NCI-H82 treated with DMSO at 0.1 percent for 48 hours (cell line): ENCODE results near the gene MARCHF5.
A peak's percentile ranks its signal among the peaks of the same experiment; 100 is the strongest.

Source experiments
- DNase-seq: peaks from one replicate; lab custom pipeline; 2025; ENCODE audit not compliant: unreplicated experiment; lab: John Stamatoyannopoulos, UW

MARCHF5 gene, protein sequence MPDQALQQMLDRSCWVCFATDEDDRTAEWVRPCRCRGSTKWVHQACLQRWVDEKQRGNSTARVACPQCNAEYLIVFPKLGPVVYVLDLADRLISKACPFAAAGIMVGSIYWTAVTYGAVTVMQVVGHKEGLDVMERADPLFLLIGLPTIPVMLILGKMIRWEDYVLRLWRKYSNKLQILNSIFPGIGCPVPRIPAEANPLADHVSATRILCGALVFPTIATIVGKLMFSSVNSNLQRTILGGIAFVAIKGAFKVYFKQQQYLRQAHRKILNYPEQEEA

DNA sequence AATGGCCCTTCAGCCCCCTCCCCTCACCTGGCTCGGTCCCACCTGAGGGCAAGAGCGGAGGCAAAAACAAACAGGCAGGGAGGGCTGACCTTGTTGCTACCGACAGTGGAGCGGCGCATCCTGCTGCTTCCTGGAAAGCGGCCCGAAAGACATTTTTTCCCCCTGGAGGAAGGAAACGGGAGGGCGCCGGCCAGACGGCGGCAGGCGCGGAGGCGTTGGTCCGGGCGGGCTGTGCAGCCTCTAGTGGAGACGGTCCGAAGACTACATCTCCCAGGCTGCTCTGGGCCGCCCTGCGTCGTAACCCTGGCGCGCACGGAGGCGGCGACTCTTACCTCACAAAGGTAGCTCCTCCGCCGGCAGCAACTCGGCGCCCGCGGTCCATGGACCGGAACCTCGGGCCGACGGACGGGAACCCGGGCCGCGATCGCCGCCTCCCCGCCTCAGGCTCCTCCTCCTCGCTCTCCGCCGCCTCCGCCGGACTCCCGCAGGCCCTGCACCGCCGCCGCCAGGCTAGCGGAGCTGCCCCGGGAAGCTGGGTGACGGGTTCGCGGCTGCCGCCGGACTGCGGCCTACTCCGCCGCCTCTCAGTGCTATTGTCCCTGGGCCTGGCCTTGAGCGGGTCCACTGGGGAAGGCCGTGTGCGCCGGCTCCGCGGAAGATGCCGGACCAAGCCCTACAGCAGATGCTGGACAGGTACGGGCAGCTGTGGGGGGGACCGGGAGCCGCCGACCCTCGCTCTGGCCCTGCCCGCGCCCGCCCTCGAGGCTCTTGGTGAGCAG, at the start of gene MARCHF5, which contains the start of gene CPEB3:
Gene MARCHF5, plus strand, starts transcription at position 331 of the 779 bp plus-strand sequence. Its CDS starts 328 bp downstream, at position 659.
Gene CPEB3, minus strand, starts transcription at position 242 of the 779 bp plus-strand sequence. CDS start 50,728 bp downstream, outside the sequence.
- peak; percentile 70 for DNase-seq

DNA sequence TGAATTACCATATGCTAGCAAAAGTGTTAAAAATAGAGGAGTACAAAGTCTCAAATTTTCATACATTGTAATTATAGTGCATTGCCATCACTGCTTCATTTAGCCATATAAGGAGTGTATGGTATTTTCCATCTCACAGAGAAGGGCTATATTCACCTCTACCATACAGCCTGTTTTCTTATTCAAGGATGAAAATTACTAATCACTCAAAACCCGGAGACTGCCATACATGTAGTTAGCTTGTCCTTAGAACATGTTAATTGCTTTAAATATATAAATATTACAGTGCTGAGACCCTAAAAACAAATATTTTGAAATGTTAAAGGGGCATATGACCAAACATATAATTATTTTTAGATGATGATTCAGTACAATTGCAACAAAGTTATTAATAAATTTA, 49.5 kb upstream of the MARCHF5 start:
- DNase-seq: no peak

- no peak for DNase-seq
Measured at GRCh38 chr10:92242380-92242779, 48.6 kb upstream of the MARCHF5 start.

DNA sequence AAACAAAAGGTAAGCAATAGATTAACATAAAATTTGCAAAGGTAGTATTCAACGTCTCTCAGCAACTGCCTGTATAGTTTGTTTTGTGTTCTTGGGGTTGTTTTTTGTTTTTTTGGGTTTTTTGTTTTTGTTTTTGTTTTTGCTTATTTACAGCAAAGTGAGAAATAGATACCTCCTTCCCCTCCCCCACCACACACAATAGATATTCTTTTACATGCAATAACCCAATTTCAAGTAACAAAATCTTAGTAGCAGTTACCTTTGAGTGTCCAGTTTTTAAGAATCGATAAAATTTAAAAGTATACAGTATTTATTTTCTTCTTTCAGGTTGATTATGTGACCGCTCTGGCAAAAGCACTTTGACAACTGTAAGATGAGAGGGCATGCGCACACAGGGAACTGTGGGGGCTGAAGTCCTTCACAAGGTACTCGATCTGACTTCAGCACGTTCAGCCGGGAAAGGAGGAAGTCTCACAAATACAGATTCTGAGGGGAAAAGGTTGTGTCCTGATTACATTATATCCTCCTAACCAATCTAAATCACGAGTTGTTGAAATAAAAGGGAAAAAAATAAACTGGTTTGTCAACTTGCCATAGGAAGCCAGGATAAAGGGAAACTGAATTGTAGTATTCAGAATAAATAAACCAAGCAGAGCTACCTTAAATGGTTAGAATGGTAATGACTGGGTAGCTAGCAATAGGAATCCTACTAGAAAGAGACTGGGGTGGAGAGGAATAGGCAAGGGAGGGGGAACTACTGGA, 47.9 kb upstream of the MARCHF5 start:
- DNase-seq: peak; percentile 41

- no peak for DNase-seq
Measured at GRCh38 chr10:92244796-92245195, 46.2 kb upstream of the MARCHF5 start.

DNA sequence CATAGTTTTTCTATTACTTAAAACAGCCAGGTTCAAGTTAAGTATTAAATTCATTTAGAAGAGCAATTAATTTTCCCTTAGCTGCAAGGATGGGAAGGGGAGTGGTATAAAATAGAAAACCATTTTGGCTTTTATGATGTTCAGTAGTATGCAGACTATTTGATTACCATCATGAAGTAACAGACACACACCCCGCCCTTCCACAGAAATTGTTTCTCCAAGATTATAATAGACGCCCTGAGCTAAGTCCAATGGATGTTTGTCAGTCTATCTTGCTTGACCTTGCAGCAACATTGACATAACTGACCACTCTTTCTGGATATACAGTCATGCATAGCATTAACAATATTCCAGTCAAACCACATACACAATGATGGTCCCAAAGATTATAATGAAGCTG, 42.4 kb upstream of the MARCHF5 start:
- DNase-seq: no peak

DNA sequence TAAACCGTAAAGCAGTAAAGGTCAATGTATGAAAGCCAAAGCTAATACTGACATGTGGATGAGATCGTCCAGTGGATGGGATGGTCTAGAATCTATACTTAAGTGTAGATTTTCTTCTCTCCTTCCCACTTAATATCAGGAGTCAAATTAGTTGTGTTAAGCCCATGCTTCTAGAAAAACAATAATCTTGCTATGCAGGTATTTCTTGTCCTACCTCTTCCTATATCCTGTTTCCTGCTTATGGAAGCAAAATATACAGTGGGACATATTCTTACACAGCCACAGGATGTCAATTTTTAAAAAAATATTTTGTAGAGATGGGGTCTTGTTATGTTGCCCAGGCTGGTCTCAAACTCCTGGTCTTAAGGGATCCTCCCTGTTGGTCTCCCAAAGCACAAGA, 27.6 kb upstream of the MARCHF5 start:
- no peak for DNase-seq

DNA sequence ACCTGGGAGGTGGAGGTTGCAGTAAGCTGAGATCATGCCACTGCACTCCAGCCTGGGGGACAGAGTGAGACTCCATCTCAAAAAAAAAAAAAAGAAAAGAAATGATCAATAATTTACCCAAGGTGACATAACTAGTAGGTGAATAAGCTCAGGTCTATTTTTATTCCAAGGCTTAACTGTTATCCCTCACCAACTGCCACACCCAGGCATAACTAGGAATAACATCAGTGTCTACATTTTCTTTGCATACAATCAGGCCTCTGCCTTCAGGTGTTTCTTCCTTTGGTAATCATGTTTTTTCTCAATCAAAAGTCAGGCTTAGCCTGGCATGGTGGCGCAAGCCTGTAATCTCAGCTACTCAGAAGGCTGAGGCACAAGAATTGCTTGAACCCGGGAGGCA, 26.7 kb upstream of the MARCHF5 start:
- no peak for DNase-seq

GRCh38 chr10:92265687-92266258, 25.2 kb upstream of the MARCHF5 start:
- DNase-seq: peak; percentile 83

DNA sequence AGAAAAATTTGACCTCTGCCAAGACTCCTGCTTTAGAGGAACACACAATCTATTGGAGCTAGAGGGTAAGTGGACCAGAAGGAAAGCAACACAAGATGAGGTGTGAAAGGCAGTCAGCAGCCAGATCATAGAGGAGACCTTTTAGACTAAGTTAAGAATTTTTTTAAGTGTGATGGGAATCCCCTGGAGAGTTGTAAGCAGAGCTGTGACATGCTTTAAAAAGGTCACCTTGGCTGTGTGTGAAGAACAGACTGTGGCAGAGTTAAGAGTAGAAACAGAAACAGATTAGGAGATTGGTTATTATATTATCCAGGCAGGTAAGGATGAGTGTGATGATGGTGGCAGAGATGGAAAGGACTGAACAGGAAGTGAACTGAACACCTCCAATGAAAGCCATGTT, 23.6 kb upstream of the MARCHF5 start:
- DNase-seq: no peak

GRCh38 chr10:92268748-92269147, 22.2 kb upstream of the MARCHF5 start:
- DNase-seq: no peak

DNA sequence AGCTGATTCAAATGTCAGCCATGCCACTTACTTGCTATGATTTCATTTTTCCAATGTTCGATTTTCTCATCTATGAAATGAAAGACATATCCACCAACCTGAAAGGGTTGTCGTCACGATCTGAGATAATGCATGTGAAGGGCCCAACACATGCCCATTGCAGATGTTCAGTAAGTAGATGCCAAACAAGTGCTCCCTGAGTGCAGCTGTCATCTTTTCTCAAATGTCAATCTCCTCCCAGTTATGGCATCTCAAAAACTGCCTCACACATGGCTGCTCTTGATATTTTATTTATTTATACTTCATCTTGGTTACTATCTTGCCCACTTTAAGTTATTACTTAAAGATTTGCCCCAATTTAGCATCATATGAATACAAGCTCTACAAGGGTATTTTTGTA, 16.9 kb upstream of the MARCHF5 start:
- no peak for DNase-seq

DNA sequence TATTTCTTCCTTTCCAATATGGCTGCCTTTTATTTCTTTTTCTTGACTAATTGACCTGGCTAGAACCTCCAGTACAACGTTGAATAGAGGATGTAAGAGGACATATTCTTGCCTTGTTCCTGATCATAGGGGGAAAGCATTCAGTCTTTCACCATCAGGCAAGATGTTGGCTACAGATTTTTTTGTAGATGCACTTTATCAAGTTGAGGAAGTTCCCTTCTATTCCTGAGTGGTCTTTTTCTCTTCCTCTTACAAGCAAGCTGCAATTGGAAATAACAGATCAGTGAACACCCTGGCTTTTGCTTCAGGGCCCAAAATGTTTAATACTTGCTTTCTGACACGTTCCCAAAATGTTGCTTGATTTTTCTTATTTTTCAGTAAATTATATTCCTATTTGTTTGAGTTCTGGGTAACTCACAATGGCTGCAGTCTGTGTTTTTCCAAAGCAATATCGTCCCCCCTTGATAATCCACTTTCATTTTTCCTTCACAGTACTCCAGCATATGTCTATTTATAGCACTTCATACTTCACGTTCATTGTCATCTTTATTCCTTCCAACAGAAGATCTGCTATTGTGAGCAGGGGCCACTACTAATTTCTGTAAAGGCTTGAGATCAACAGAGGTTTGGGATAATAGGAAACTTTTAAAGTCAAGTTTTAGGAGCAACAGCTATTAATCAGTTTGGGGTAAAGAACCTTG, 11.8 kb upstream of the MARCHF5 start:
- DNase-seq: no peak

DNA sequence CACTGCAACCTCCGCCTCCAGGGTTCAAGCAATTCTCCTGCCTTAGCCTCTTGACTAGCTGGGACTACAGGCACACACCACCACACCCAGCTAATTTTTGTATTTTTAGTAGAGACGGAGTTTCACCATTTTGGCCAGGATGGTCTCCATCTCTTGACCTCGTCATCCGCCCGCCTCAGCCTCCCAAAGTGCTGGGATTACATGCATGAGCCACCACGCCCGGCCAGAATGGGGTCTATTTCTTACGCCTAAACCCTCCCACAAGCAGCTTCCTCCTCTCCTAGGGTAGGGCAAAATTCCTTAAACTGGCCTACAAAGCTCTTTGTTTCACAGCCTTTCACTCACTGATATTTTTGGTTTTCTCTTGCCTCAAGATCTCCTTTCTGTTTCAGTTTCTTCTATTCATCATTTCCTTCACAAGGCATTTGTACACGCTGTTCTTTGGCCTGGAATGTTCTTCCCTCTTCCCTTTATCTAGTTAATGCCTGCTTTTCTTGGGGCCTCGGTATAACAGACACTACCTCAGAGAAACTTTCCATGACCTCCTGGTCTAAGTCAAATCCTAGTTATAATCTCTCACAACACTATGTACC, 6.8 kb upstream of the MARCHF5 start:
- DNase-seq: no peak

GRCh38 chr10:92290076-92290836, 711 bp upstream of the MARCHF5 start:
- DNase-seq: no peak

DNA sequence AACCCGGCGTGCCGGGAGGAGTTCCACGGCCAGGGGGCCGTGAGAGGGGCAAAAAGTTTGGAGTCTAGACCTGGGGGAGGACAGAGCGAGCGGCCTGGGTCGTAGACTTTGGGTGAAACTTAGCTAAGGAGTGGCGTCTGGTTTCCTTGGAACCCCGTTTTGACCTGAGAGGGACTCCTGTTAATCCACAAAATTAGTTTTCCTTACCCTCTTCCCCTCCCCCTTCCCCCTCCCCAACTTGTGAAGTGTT, 574 bp downstream of the MARCHF5 start:
- DNase-seq: no peak

- DNase-seq: peak; percentile 7
Measured at GRCh38 chr10:92291921-92292845, 1.2 kb downstream of the MARCHF5 start.

DNA sequence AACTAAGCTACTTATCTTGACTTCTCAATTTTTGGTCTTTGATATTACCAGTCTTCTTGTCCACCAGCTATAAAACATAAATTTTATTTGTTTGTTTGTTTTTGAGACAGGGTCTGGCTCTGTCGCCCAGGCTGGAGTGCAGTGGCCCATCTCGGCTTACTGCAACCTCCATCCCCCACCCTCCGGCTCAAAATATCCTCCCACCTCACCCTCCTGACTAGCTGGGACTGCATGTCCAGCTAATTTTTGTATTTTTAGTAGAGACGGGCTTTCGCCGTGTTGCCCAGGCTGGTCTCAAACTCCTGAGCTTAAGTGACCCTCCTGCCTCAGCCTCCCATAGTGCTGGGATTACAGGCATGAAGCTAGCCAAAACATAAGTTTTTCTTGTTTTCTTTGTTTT, 7.5 kb downstream of the MARCHF5 start:
- DNase-seq: no peak

DNA sequence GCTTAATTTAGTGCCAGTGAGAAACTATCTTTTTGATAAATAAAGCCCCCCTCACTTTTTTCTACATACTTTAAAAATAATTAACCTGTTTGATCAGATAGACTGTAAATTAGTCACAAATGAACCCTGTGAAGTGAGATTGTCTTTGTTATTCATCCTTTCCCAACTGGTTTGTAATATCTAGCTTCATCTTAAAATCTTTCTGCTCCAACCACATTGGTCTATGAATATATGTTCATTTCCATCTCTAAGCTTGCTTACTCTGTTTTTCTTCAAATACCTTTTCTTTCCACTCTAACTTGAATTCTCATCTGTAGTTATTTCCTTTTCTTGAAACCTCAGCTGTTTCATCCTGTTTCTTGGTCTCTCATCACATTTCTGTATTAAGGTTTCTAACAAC, 12.1 kb downstream of the MARCHF5 start:
- no peak for DNase-seq
